ENCODE measurements around the gene SYCP2. TPM values are rescaled to one million over a fixed set of nuclear protein-coding genes. Genes with fewer than 3 reads are reported as not detected.

The SYCP2 gene
- total and polyA plus RNA-seq, 2 of the 8 experiments (the other 6 are each of a cell fraction or from before 2014, with no cell fraction given) = 0.02 to 0.50 TPM

DNA sequence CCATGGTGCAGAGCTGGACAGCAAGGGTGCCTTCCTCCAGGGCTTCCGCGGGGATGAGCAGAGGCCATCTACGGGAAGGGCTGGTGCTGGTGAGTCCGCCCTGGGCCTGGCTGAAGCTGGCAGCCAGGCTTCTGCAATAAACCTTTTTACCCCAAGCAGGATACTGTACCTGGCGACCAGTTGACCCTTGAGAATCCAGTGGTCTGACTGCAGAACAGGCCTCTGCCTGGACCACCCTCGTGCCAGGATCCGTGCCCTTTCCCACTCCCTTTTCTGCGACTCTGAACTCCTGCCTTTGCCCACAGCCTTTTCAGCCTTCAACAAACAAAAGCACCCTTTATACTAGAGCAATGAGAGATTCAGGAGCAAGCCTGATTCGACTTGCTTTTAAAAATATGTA, 43.6 kb upstream of the SYCP2 start:
- no peaks in the 10 kb centered on the region for H3K9me3 ChIP-seq (ENCODE audit: insufficient read depth in 2 of 2, low read depth in 1 of 2, low read length in 1 of 2)
- no peaks in the 10 kb centered on the region for H3K79me1 ChIP-seq (ENCODE audit: low read depth, low read length)
- no peak overlapping the region for H2AK5ac ChIP-seq (ENCODE audit: low read depth, low read length)
- no peak overlapping the region for H2AFZ ChIP-seq (ENCODE audit: low read length)
- H3K4me2 ChIP-seq (ENCODE audit: insufficient read depth in 1 of 2, low read depth in 2 of 2, low read length in 2 of 2) = no peak overlapping the region
- no peaks in the 10 kb centered on the region; a peak in 1 of 7 replicates for H3K4me1 ChIP-seq (replicated peaks in 1 of 4; ENCODE audit: control insufficient read depth in 3 of 4, insufficient read depth in 4 of 4, low read length in 3 of 4)
- no peak overlapping the region for H3K14ac ChIP-seq (ENCODE audit: insufficient read length)
- H3K36me3 ChIP-seq (ENCODE audit: control insufficient read depth in 2 of 4, insufficient read depth in 4 of 4, low read length in 3 of 4) = no peaks in the 10 kb centered on the region
- H3K56ac ChIP-seq (replicated peaks; ENCODE audit: insufficient read length, low read depth, low read length) = no peak overlapping the region
- H4K5ac ChIP-seq (ENCODE audit: insufficient read length, low read depth, low read length) = no peak overlapping the region
- no peak for TF ChIP-seq CBX8 (IDR thresholded peaks at IDR 0.05; ENCODE audit: borderline replicate concordance, low read depth, low read length)
- no peak for TF ChIP-seq EZH2 (IDR thresholded peaks at IDR 0.05; ENCODE audit: low read depth, low read length, severe bottlenecking)
- TF ChIP-seq JUND (IDR thresholded peaks at IDR 0.05; ENCODE audit: low read length) = no peak
- no peak for TF ChIP-seq SAP30 (IDR thresholded peaks at IDR 0.05; ENCODE audit: insufficient read depth, insufficient replicate concordance, low read length)
- no peak for TF ChIP-seq SIRT6 (IDR thresholded peaks at IDR 0.05; ENCODE audit: low read length)
- TF ChIP-seq CEBPB (IDR thresholded peaks at IDR 0.05; ENCODE audit: low read depth, low read length) = no peak
- no peak for TF ChIP-seq SIX5 (IDR thresholded peaks at IDR 0.05; ENCODE audit: low read depth, low read length)
- TF ChIP-seq MAFK (IDR thresholded peaks at IDR 0.05; ENCODE audit: low read depth, low read length) = no peak
- no peak for TF ChIP-seq KDM4A (IDR thresholded peaks at IDR 0.05; ENCODE audit: low read depth, low read length, severe bottlenecking)
- TF ChIP-seq JUN (IDR thresholded peaks at IDR 0.05; ENCODE audit: low read depth, low read length) = no peak
- no peak for TF ChIP-seq KDM1A (IDR thresholded peaks at IDR 0.05; ENCODE audit: borderline replicate concordance, low read length)
- no peak for TF ChIP-seq HDAC2 (IDR thresholded peaks at IDR 0.05; ENCODE audit: borderline replicate concordance in 1 of 2, low read depth in 2 of 2, low read length in 2 of 2)
- TF ChIP-seq FOSL1 (IDR thresholded peaks at IDR 0.05; ENCODE audit: insufficient read depth, low read depth, low read length) = no peak
- TF ChIP-seq CTBP2 (IDR thresholded peaks at IDR 0.05; ENCODE audit: borderline replicate concordance, insufficient read depth, insufficient read length, low read length) = no peak
- no peak for TF ChIP-seq POLR2A (IDR thresholded peaks at IDR 0.05; ENCODE audit: control extremely low read depth in 1 of 2, low read depth in 2 of 2, low read length in 2 of 2)
- no peak overlapping the region for H2BK120ac ChIP-seq (replicated peaks; ENCODE audit: low read depth, low read length)
- H3K23ac ChIP-seq (ENCODE audit: insufficient read length) = no peak overlapping the region
- no peak overlapping the region for H2BK5ac ChIP-seq (ENCODE audit: low read depth, low read length)
- H3K4me3 ChIP-seq (ENCODE audit: extremely low read depth in 1 of 4, insufficient read depth in 2 of 4, low read depth in 3 of 4, low read length in 4 of 4) = no peak overlapping the region
- DNase-seq (ENCODE audit: low read depth in 1 of 2, low spot score in 2 of 2) = no peak
- H2BK20ac ChIP-seq (ENCODE audit: low read length) = no peak overlapping the region
- FAIRE-seq = no peak
- H3K9ac ChIP-seq (replicated peaks in 1 of 4; ENCODE audit: extremely low read depth in 1 of 4, low read depth in 3 of 4, low read length in 3 of 4) = no peak overlapping the region
- H3K27ac ChIP-seq (ENCODE audit: low read depth, low read length) = no peak overlapping the region
- CTCF ChIA-PET (ENCODE audit: partially characterized antibody) = interaction anchor here (1.2 kb wide), 1 partner anchor 71 kb away, joined by 3 read pairs; no protein-coding TSS in a partner anchor
- no peak overlapping the region for H3K18ac ChIP-seq (ENCODE audit: extremely low read depth, low read length)
- H2BK15ac ChIP-seq (ENCODE audit: low read length) = no peak overlapping the region
- H4K20me1 ChIP-seq (replicated peaks in 1 of 2; ENCODE audit: control insufficient read depth in 1 of 2, insufficient read depth in 2 of 2, low read length in 2 of 2) = no peaks in the 10 kb centered on the region
- H3K27me3 ChIP-seq (replicated peaks in 1 of 4; ENCODE audit: control insufficient read depth in 3 of 4, extremely low read depth in 1 of 4, insufficient read depth in 3 of 4, low read length in 3 of 4) = no peaks in the 10 kb centered on the region
- no peak overlapping the region for H4K91ac ChIP-seq (replicated peaks; ENCODE audit: insufficient read length, low read length)
- no peaks in the 10 kb centered on the region for H3K79me2 ChIP-seq (ENCODE audit: control insufficient read depth in 1 of 2, insufficient read depth in 2 of 2, low read length in 2 of 2)
- H4K8ac ChIP-seq (ENCODE audit: extremely low read depth, insufficient read depth, low read length) = no peak overlapping the region
- H3K4ac ChIP-seq (replicated peaks; ENCODE audit: insufficient read length, low read depth, low read length) = no peak overlapping the region
- no peak overlapping the region for H2BK12ac ChIP-seq (ENCODE audit: low read depth, low read length)
- 91% methylated on average over 9 of the region's 9 CpGs; no CpG with 5 or more reads in 1 of the 2 experiments for WGBS, 2 experiments (ENCODE audit: extremely low coverage in 1 of 2, insufficient coverage in 1 of 2, insufficient read length in 1 of 2, insufficient replicate concordance in 2 of 2, low coverage in 1 of 2, low lambda C conversion rate in 2 of 2, missing lambda C conversion rate in 1 of 2)
- POLR2A ChIA-PET (ENCODE audit: partially characterized antibody) = no interaction called here
- H3K23me2 ChIP-seq (ENCODE audit: low read depth, low read length) = no peaks in the 10 kb centered on the region

All from H1 (cell line).